Gastroesophageal sphincter (tissue), 3 donors: Measurements from ENCODE around the gene DENND1B.

ENCODE experiments used
- CTCF ChIP-seq, 4 experiments: fragments of 200-600 bp in 2 of 4; fragments of 450-650 bp in 2 of 4; sonication (generic) in 1 of 4; IDR thresholded peaks; one replicate each; pipeline ENCODE4 v1.5.1; 2017 to 2019; ENCODE audit warnings: antibody characterized with exemption in 4 of 4, mild to moderate bottlenecking in 2 of 4, moderate library complexity in 2 of 4
- EP300 ChIP-seq: sonication (generic); formaldehyde crosslinking; IDR thresholded peaks from one replicate; pipeline ENCODE4 v1.6.1; 2017; ENCODE audit warnings: antibody characterized with exemption, mild to moderate bottlenecking
- POLR2A ChIP-seq, 2 donors: fragments of 450-650 bp; IDR thresholded peaks; one replicate each; pipeline ENCODE4 v1.6.1; 2017; ENCODE audit warnings: antibody characterized with exemption in 2 of 2, mild to moderate bottlenecking in 2 of 2, moderate library complexity in 1 of 2

- TF ChIP-seq CTCF (IDR thresholded peaks at IDR 0.05) (no peak), EP300 (no peak), POLR2A (IDR thresholded peaks at IDR 0.05) (no peak)
Measured at GRCh38 chr1:197620714-197621163, 154.5 kb downstream of the DENND1B start.
